Measurements from ENCODE around the gene FBXL16.

- TF ChIP-seq HNRNPLL (IDR thresholded peaks at IDR 0.05; ENCODE audit: low read depth, low read length, poor library complexity, severe bottlenecking) (no peak), E2F1 (CRISPR knock-in tag; IDR thresholded peaks at IDR 0.05) (no peak), ZNF174 (CRISPR knock-in tag; IDR thresholded peaks at IDR 0.05) (no peak), JUN (IDR thresholded peaks at IDR 0.05; ENCODE audit: borderline replicate concordance, low read depth, low read length) (no peak), JUN (CRISPR knock-in tag; IDR thresholded peaks at IDR 0.05; ENCODE audit: borderline replicate concordance) (no peak), GMEB1 (CRISPR knock-in tag; IDR thresholded peaks at IDR 0.05) (no peak)
Observed at GRCh38 chr16:649631-650030, 56.0 kb downstream of the FBXL16 start.

Measured in K562 (cell line).